HG02610 (cell line): ENCODE data around the gene RFX8.
"Not testable (repeated sequence)": the region's sequence is repeated elsewhere in the genome, so short reads cannot be mapped to it uniquely, and the experiment has no call there.

Experiments
- ATAC-seq: cut with Tn5 transposase; IDR thresholded peaks from one replicate; pipeline ENCODE4 v1.9.1; 2021; ENCODE audit warnings: mild to moderate bottlenecking, moderate library complexity; ENCODE audit not compliant: unreplicated experiment

RFX8 gene

GRCh38 chr2:101486994-101487393, 12.1 kb upstream of the RFX8 start:
- no peak for ATAC-seq

- ATAC-seq = no peak
These were observed 11.4 kb upstream of the RFX8 start for GRCh38 chr2:101486258-101486701.

- ATAC-seq = no peak
These were observed 10.9 kb upstream of the RFX8 start for GRCh38 chr2:101485856-101486255.

- no peak for ATAC-seq
These were observed 5.9 kb upstream of the RFX8 start for GRCh38 chr2:101480764-101481163.

GRCh38 chr2:101479810-101480209, 4.9 kb upstream of the RFX8 start:
- no peak for ATAC-seq

GRCh38 chr2:101479328-101479727, 4.4 kb upstream of the RFX8 start:
- no peak for ATAC-seq

- ATAC-seq = no peak
These were observed 3.5 kb upstream of the RFX8 start for GRCh38 chr2:101478181-101479001.

- no peak for ATAC-seq
These were observed 2.6 kb upstream of the RFX8 start for GRCh38 chr2:101477556-101477955.

- no peak for ATAC-seq
These were observed 1.8 kb upstream of the RFX8 start for GRCh38 chr2:101476605-101477208.

- no peak for ATAC-seq
These were observed 806 bp downstream of the RFX8 start for GRCh38 chr2:101473911-101474701.

GRCh38 chr2:101473591-101473910, 1.4 kb downstream of the RFX8 start:
- no peak for ATAC-seq

GRCh38 chr2:101469863-101470262, 5.0 kb downstream of the RFX8 start:
- no peak for ATAC-seq

GRCh38 chr2:101467306-101467705, 7.6 kb downstream of the RFX8 start:
- ATAC-seq = no peak

- ATAC-seq = no peak
These were observed 8.5 kb downstream of the RFX8 start for GRCh38 chr2:101466426-101466825.

GRCh38 chr2:101464841-101465240, 10.1 kb downstream of the RFX8 start:
- no peak for ATAC-seq

GRCh38 chr2:101463911-101464641, 10.8 kb downstream of the RFX8 start:
- no peak for ATAC-seq

GRCh38 chr2:101463421-101463820, 11.5 kb downstream of the RFX8 start:
- ATAC-seq = no peak

GRCh38 chr2:101461381-101461780, 13.5 kb downstream of the RFX8 start:
- no peak for ATAC-seq

- not testable (repeated sequence) for ATAC-seq
These were observed 20.5 kb downstream of the RFX8 start for GRCh38 chr2:101454408-101454807.

GRCh38 chr2:101450965-101451364, 23.9 kb downstream of the RFX8 start:
- no peak for ATAC-seq

GRCh38 chr2:101446869-101447268, 28.0 kb downstream of the RFX8 start:
- no peak for ATAC-seq
